GM18873 (cell line): Measurements from ENCODE around the gene LRRC71.

Source experiments
- ATAC-seq: cut with Tn5 transposase; IDR thresholded peaks from one replicate; pipeline ENCODE4 v1.9.1; 2021; ENCODE audit warnings: mild to moderate bottlenecking, moderate library complexity, moderate number of reproducible peaks; ENCODE audit not compliant: unreplicated experiment, low FRiP score

The LRRC71 gene

DNA sequence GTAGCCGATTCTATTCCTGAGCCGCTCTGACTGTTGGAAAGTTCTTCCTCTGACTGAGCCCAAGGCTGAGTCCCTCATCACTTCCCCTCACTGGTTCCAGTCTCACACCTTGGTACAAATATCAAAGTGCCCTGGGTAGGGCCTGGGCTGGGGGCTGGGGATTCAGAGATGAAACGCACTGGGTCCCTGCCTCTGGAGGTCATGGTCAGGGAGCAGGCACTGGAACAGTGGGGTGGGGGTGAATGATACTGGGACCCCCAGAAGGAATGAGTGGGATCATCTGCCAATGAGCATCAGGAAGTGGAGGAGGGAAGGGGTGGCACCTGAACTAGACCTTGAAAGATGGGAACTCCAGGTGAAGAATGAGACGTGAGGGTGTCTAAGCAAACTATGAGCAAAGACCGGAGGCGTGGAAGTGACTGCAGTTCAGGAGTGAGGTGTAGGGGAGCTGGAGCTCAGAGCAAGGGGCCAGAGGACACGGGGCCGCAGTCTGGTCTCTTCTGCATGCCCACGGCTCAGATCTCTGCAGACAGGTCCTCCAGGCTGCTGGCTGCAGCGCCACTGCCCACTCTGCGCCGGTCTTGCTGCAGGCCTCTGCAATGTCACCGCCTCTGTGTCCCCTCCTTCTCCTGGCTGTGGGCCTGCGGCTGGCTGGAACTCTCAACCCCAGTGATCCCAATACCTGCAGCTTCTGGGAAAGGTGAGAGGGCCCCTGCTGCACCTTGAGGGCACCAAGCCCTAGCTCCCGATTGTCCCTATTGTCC lies 16.9 kb upstream of the LRRC71 start:
- ATAC-seq = no peak

DNA sequence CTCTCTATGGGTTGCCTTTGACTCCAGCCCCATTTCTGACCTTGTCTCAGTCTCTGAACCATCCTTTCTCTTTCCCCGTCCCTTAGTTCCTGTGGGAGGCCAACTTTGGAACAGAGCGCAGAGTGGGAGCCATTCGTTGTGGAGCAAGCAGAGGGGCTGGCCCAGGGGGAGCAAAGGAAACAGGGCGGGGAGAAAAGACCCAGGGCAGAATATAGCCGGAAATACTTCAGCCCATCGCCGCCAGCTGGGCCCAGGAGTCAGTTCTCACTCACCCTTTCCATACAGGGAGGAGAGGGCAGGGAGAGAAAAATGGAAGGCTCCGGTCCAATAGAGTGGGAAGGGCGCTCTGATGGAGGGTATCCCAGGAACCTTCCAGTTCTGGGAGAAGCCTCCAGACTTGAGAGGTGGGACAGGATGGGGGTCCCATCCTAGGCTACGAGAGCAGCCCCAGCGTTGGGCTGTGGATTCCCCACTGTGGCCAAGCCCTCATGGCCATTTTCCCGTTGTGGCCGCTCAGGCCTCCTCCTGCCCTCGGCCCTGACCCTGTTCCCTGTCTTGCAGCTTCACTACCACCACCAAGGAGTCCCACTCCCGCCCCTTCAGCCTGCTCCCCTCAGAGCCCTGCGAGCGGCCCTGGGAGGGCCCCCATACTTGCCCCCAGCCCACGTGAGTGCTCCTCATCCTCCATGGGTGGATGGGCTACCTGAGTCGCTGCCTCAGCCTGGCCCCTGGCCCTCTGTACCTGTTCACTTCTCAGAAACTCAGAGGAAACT lies 16.1 kb upstream of the LRRC71 start:
- ATAC-seq = no peak

DNA sequence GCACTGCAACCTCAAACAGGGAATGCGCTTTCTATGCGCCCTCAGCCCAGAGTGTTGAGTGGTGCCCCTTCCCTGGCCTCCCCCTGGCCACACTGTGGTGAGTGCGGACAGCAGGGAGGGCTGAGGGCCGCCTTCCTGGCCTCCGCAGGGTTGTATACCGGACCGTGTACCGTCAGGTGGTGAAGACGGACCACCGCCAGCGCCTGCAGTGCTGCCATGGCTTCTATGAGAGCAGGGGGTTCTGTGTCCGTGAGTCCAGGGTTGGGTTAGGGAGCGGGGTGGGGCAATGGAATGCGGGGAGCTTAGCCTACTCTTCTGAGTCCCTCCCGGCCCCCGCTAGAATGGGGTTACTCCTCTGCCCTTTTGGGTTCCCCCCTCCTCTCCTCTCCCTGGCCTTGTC lies 15.3 kb upstream of the LRRC71 start:
- no peak for ATAC-seq

DNA sequence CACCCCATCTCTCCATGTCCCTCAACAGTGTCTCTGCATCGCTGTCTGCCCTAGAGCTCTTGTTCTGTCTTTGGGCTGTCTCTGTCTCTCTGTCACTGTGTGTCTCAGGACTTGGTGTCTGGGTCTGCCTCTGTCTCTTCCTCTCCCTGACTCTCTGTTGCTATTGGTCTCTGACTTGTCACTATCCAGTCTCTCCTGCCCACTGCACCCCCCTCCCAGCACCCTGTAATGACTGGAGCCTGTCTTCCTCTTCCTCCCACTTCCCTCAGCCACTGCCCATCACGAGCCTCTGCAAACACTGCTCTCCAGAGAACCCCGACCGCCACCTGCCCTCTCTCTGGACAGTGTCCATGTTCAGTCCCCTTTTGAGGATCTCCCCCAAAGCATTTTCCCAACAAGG lies 14.8 kb upstream of the LRRC71 start:
- no peak for ATAC-seq

DNA sequence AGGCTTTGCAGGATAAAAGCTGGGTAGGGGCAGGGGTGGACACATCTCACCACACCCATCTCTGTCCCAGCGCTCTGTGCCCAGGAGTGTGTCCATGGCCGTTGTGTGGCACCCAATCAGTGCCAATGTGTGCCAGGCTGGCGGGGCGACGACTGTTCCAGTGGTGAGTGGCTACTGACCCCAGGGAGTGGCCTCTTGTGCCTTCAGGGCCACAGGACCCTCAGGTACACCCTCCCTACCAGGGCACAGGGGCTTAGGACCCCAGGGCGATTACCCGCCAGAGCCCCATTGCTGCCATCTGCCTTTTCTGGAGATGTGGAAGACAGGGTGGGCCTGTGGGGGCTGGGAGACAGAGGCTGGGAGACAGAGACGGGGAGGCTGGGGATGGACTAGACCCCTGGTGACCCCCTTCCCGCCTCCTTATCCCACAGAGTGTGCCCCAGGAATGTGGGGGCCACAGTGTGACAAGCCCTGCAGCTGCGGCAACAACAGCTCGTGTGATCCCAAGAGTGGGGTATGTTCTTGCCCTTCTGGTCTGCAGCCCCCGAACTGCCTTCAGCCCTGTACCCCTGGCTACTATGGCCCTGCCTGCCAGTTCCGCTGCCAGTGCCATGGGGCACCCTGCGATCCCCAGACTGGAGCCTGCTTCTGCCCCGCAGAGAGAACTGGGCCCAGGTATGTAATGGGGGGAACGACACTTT lies 14.1 kb upstream of the LRRC71 start:
- ATAC-seq = no peak

DNA sequence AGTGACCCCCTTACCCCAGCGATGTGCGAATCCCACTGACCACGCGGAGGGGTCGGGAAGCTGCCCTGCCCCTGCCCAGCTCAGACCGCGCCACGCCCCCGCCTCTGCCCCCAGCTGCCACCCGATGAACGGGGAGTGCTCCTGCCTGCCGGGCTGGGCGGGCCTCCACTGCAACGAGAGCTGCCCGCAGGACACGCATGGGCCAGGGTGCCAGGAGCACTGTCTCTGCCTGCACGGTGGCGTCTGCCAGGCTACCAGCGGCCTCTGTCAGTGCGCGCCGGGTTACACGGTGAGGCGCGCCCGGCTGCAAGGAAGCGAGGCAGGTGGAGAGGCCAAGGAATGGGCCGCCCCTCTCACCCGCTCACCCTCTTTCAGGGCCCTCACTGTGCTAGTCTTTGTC lies 11.9 kb upstream of the LRRC71 start:
- no peak for ATAC-seq

DNA sequence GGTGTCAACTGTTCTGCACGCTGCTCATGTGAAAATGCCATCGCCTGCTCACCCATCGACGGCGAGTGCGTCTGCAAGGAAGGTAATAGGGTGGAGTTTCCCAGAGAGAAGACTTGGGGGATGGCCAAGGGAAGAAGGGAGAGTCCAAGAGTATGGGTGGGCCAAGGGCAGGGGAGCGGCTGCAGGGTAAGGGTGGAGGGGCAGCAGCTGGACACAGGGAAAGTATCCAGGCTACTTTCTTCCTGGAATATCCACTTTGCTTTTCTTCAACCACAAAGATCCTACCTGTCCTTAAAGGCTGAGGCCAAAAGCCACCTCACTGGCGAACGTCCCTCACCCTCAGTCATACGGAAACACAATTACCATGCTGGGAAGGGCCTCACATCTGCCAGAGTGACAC lies 11.5 kb upstream of the LRRC71 start:
- ATAC-seq = no peak

DNA sequence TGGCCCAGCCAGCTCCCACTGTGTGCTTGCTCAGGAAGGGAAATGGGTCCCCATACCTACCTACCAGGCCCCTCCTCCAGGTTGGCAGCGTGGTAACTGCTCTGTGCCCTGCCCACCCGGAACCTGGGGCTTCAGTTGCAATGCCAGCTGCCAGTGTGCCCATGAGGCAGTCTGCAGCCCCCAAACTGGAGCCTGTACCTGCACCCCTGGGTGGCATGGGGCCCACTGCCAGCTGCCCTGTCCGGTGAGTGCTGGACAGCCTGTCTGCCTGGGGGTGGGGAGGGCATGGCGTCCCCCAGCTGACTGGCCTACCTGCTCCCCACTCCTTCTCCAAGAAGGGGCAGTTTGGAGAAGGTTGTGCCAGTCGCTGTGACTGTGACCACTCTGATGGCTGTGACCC lies 10.8 kb upstream of the LRRC71 start:
- no peak for ATAC-seq

DNA sequence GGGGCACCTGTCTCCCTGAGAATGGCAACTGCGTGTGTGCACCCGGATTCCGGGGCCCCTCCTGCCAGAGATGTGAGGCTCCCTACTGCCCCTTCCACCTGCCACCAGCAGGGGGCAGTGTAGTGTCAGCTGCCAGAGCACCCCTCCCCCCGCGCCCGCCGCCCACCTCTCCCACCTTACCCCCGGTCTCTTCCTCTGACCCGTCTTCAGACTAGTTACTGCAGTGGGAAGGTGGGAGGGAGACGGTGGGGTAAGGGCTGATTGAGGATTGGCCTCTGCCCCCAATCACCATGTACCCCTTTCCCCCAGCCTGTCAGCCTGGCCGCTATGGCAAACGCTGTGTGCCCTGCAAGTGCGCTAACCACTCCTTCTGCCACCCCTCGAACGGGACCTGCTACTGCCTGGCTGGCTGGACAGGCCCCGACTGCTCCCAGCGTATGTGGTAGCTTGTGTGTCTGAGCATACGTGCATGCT lies 10.1 kb upstream of the LRRC71 start:
- ATAC-seq = no peak

DNA sequence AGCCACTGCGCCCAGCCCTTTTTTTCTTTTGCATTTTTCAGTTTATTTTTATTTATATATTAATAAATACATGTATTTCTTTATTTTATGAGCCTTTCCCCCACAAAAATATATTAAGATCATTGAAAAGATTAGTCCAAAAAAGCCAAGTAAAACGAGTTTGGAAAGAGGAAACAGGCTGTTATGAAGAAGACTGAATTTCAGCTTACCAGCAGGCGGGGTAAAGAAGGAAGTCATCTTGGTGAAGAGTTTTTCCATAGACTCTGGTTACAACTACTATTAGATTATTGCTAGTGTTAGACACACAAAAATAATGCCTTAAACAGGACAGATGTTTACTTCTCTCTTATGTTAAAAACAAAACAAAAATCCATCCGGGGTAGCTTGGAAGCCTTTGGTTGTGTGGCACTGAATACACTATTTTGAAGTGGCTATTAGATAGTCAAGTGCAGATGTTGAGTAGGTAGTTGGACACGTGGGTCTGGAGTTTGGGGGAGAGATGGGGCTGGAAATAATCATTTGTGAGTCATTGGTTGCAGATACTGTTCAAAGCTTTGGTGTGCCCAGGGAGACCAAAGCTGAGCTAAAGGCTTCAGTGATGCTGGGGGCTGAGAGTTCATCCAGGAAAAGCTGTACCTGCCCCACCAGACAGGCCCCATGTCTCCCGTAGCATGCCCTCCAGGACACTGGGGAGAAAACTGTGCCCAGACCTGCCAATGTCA lies 8.7 kb upstream of the LRRC71 start:
- no peak for ATAC-seq

DNA sequence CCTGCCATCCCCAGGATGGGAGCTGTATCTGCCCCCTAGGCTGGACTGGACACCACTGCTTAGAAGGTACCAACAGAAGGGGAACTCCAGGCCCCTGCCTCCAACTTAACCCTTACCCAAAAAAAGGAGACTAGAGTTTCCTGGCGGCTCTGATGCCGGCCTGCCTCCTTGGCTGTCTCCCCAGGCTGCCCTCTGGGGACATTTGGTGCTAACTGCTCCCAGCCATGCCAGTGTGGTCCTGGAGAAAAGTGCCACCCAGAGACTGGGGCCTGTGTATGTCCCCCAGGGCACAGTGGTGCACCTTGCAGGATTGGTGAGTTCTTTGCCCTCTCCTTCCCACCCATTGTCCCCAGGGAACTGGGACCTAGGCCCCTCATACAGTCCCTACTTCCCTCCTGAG lies 8.1 kb upstream of the LRRC71 start:
- ATAC-seq = no peak

DNA sequence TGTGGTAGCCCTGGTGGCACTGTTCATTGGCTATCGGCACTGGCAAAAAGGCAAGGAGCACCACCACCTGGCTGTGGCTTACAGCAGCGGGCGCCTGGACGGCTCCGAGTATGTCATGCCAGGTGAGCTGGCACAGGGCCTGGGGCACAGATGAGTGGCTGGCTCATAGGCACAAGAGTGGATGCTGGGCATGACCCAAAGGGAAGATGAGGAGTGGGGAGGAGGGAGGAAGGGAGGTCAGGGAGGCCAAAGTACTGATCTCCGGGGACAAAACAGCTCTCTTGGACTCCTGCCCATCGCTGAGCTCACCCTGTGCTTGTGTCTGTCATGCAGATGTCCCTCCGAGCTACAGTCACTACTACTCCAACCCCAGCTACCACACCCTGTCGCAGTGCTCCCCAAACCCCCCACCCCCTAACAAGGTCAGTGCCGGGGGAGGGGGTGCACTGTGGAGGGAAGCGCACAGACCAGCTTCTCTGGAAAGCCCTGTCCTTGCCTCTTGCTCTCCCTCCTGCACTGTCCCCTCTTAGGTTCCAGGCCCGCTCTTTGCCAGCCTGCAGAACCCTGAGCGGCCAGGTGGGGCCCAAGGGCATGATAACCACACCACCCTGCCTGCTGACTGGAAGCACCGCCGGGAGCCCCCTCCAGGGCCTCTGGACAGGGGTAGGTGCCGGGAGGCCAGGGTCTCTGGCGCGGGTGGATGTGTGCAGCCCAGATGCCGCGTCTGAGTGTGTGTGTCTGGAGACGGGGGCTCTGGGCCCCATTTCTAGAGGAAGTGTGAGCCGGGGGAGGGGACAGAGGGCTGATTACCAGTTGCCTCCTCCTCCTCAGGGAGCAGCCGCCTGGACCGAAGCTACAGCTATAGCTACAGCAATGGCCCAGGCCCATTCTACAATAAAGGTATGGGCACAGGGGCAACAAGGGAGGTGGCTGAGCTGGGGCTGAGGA lies 7.3 kb upstream of the LRRC71 start:
- ATAC-seq = no peak

DNA sequence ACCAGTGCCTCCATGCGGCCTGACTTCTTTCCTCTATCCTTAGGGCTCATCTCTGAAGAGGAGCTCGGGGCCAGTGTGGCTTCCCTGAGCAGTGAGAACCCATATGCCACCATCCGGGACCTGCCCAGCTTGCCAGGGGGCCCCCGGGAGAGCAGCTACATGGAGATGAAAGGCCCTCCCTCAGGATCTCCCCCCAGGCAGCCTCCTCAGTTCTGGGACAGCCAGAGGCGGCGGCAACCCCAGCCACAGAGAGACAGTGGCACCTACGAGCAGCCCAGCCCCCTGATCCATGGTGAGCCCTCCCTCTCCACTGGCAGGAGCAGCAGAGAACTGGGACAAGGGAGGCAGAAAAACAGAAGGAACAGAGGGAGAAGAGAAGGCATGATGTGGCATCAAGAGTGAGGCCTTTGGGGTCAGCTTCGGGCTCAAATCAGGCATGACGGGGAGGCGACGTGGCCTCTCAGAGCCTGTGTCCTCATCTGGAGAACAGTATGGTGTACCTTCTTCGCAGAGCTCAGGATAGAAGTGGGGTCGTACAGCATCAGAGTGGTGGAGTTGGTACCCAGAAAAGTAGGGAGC lies 6.5 kb upstream of the LRRC71 start:
- no peak for ATAC-seq

DNA sequence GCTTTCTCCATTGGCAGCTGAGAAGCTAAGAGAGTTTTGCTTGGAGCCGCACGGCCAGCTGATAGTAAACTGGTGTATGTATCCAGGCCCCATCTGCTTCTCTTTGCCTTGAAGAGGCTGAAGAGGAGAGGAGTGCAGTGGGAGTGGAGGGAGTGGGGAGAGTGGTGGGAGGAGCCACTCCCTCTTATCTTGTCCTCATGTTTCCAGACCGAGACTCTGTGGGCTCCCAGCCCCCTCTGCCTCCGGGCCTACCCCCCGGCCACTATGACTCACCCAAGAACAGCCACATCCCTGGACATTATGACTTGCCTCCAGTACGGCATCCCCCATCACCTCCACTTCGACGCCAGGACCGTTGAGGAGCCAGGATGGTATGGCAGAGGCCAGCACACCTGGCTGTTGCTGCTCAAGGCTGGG lies 6.0 kb upstream of the LRRC71 start:
- ATAC-seq = no peak

DNA sequence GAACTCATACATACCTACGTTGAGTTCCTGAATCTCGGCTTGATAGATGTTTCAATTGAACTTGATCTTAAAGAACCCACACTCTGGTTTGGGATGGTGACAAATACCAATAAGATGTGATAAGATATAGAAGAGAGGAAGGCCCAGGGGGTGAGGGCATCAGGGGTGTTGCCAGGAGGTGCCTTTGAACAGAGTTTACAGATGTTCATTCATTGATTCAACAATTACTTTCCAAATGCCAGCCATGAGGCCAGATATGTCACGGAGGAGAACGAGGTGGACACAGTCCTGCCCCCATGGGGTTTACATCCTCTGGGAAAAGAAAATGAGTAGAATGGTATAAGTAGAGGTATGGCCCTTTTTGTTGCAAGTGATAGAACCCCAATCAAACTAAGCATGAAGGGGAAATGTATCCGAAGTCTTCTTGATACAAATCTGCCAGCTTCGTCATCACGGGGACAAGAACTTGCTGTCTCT lies 659 bp downstream of the LRRC71 start:
- ATAC-seq = no peak

DNA sequence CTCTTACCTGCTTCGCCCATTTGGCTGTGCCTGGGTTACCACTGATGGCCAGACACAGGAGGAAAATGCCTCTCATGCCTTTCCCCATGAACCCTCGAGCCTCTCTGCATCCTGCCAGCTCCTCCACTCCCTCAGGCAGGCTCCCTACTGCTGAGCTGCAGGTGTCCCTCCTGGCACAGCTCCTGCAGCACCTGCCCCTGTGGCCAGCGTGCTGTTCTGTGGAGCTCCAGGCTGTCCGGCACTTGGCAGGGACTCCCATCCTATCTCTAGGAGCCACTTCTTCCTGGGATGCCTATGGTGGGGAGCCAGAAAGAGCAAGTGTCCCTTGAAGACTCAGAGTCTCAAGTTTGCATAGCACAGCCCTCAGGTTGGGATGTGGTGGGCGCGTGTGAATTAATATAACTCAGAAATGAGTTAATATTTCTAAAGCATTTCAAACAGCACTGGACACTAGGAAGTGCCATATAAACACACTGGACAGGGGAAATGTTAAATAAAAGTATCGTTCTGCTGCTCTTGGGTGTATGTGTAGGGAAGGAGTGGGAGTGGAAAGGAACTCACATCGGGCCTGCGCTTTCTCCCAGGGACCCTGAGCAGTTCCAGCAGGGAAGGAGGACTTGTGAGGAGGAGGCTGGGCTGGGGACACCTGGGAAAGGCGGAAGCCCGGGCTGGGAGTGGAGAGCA lies 2.7 kb downstream of the LRRC71 start:
- no peak for ATAC-seq

DNA sequence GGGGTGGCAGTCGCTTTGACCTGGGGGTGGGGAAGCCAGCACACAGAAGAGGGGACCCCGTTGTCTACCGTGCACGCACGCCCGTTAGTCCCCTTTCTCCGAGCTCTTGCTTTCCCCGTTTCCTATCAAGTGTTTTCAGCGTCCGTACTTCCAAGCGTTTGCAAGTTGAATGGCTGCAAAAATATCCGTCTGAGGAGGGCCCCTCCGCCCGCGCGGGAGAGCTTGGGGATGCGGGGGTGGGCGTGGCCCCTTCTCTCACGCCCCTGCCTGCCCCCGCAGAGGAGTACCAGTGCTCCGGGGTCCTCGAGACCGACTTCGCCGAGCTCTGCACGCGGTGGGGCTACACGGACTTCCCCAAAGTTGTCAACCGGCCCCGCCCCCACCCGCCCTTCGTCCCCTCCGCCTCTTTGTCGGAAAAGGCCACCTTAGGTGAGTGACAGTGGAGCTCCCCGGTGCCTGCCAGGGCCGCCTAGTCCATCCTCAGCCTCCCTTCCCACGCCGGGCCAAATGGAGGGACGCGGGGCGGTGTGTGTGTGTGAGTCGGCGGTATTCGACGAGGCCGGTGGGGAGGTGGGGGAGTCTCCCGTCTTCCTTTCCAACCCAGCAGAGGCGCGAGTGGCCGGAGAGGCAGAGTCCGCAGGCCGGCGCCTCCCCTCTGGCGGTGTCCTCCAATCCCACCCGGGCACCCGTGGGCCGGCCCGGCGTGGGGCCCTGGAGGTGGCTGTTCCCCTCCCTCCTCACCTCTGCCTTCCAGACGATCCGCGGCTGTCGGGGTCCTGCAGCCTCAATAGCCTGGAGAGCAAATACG lies 3.4 kb downstream of the LRRC71 start:
- ATAC-seq = no peak
